Endothelial cell (in vitro differentiated cells): ENCODE data around the gene SFPQ. TPM values are rescaled to one million over a fixed set of nuclear protein-coding genes. Genes with fewer than 3 reads are reported as not detected.

Source experiments
- DNase-seq: peaks from one replicate; pipeline ENCODE4 v3.0.0; 2021; ENCODE audit warnings: low spot score
- H3K27ac Mint-ChIP-seq: one replicate; pipeline ENCODE4 v1.8.0; 2021; ENCODE audit warnings: mixed read lengths, inconsistent platforms; ENCODE audit not compliant: unreplicated experiment
- H3K27me3 Mint-ChIP-seq: one replicate; pipeline ENCODE4 v1.8.0; 2021; ENCODE audit warnings: mild to moderate bottlenecking, moderate library complexity, mixed read lengths, inconsistent platforms; ENCODE audit not compliant: unreplicated experiment
- H3K36me3 Mint-ChIP-seq: one replicate; pipeline ENCODE4 v1.8.0; 2021; ENCODE audit warnings: mild to moderate bottlenecking, low read depth, mixed read lengths, inconsistent platforms; ENCODE audit not compliant: unreplicated experiment
- H3K4me1 Mint-ChIP-seq: one replicate; pipeline ENCODE4 v1.8.0; 2021; ENCODE audit warnings: mild to moderate bottlenecking, mixed read lengths, inconsistent platforms; ENCODE audit not compliant: unreplicated experiment
- H3K4me3 Mint-ChIP-seq: one replicate; pipeline ENCODE4 v1.8.0; 2021; ENCODE audit warnings: mild to moderate bottlenecking, mixed read lengths, inconsistent platforms; ENCODE audit not compliant: unreplicated experiment
- H3K9me3 Mint-ChIP-seq: one replicate; pipeline ENCODE4 v1.8.0; 2021; ENCODE audit warnings: mixed read lengths, inconsistent platforms; ENCODE audit not compliant: unreplicated experiment
- total RNA-seq: library from RNA; stranded (reverse); fragmentation: NEBNext Ultra II Directional; extraction: Animal tissue kit (Norgen Biotek cat#: 25700); gene quantifications from one replicate; pipeline ENCODE4 v1.2.1, GENCODE V29; 2021; ENCODE audit not compliant: unreplicated experiment
- TF ChIP-seq, protein P1 (sequence below): fragments of 200-600 bp; sonication (generic); IDR thresholded peaks from one replicate; pipeline ENCODE4 v1.5.0; 2021; ENCODE audit warnings: antibody characterized with exemption; ENCODE audit not compliant: unreplicated experiment

The SFPQ gene
- total RNA-seq, 1 donor from 2014 or later: 370 TPM

DNA sequence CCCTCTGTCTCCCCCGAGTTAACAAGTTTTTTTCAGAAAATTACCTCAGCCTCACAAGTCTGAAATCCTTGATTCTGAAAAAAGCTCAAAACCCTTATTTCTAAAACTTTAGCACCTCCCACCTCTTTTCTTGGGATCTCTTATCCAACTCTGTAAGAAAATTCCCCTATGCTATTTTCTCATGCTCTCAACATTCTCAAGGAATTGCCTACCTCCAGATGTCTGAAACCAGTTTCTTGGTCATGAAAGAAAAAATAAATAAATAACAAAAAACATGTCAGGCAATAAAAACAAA, 18.1 kb upstream of the SFPQ start:
- TF ChIP-seq, protein P1, sequence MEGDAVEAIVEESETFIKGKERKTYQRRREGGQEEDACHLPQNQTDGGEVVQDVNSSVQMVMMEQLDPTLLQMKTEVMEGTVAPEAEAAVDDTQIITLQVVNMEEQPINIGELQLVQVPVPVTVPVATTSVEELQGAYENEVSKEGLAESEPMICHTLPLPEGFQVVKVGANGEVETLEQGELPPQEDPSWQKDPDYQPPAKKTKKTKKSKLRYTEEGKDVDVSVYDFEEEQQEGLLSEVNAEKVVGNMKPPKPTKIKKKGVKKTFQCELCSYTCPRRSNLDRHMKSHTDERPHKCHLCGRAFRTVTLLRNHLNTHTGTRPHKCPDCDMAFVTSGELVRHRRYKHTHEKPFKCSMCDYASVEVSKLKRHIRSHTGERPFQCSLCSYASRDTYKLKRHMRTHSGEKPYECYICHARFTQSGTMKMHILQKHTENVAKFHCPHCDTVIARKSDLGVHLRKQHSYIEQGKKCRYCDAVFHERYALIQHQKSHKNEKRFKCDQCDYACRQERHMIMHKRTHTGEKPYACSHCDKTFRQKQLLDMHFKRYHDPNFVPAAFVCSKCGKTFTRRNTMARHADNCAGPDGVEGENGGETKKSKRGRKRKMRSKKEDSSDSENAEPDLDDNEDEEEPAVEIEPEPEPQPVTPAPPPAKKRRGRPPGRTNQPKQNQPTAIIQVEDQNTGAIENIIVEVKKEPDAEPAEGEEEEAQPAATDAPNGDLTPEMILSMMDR: no peak
- Mint-ChIP-seq H3K4me1 (no peaks in the 10 kb centered on the region), H3K27ac (no peak overlapping the region), H3K4me3 (no peak overlapping the region), H3K9me3 (no peaks in the 10 kb centered on the region), H3K27me3 (peaks cover 4% of the 10 kb centered on the region), H3K36me3 (no peaks in the 10 kb centered on the region)
- no peak for DNase-seq

DNA sequence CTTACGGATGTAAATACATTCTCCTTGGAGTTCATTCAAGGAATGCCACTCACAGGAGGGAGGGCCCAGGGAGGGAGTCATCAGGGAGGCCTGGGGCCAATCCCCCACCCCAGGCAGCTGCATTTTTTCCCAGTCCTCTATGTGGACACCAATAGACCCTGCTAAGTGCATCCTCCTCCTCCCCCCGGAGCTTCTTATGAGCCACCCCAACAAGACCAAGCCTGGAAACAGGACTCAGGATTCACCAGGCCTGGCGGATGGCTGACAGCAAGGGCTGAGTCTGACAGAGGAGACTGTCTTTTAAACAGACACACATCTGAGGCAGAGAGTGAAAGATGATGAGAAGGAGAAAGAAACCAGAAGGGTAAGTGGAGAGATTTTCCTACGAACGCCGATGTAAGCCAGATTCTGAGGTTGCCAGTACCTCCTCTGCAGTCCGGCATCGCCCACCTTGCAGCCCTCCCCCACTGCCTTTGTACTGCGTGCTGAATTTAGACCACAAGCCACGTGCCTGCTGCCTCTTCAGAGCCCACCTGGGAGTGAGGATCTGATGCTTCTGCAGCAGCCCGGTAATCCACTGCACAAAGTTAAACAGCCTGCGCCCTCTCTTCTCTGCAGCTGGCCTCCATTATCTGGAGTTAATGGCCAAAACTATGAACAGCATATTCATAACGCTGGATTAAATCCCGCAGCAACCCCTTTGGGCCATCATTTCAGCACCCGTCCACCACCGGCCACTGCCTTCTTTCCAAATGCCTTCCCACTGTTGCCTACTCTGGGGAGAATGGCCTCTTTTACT, 17.6 kb upstream of the SFPQ start:
- TF ChIP-seq, protein P1: no peak
- H3K9me3 Mint-ChIP-seq: no peaks in the 10 kb centered on the region
- H3K4me3 Mint-ChIP-seq: no peak overlapping the region
- no peaks in the 10 kb centered on the region for H3K36me3 Mint-ChIP-seq
- H3K27ac Mint-ChIP-seq: no peak overlapping the region
- no peaks in the 10 kb centered on the region for H3K4me1 Mint-ChIP-seq
- peaks cover 4% of the 10 kb centered on the region for H3K27me3 Mint-ChIP-seq
- DNase-seq: no peak

DNA sequence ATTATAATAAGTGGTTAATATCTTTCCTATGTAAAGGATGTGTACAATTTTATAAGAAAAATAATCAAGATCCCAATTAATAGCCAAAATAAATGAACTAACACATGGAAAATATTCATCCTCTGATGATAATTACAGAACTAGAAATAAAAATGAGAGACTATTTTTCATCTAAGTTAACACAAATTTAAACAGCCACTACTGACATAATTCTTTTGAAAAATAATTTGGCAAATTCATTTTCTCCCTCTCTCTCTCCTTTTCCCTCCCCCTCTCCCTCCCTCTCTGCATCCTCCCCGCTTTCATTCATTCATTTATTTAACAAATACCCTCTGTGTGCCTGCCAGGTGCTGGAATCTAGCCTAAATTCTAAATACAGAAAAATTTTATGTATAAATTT, 10.3 kb upstream of the SFPQ start:
- Mint-ChIP-seq H3K36me3 (no peaks in the 10 kb centered on the region), H3K4me1 (peaks cover 2% of the 10 kb centered on the region), H3K27ac (no peak overlapping the region), H3K4me3 (no peak overlapping the region), H3K9me3 (no peaks in the 10 kb centered on the region), H3K27me3 (peaks cover under 1% of the 10 kb centered on the region)
- TF ChIP-seq, protein P1: no peak
- no peak for DNase-seq

DNA sequence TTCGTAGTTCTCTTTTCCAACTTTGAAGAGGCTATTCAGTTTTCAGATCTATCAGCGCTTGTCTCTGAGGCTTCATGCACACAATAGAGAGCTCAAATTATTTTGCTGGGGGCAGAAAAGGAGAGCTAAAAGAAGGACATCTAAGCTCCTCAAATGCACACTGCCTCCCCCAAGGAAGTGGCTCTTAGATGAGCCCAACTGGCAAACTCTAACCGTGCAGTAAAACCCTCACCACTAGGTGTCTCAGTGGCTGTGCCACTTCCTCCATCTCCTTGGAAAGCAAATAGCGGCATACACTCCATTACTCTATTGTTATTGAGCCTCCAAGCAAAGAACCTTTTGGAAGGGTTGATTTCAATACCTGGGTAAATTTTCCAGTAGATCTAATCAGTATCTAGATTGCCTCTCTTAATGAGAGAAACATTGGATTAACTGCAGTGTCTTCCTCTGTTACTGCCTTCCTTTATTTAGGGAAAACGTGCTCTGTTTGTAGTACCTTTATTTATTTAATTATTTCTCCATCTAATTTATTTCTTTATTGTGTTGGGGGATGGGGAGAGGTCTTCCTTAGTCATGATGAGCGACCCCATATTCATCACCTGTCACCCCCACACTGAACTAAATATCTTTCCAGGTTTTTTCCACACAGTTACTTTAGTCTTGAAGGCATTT, 9.2 kb upstream of the SFPQ start:
- no peaks in the 10 kb centered on the region for H3K9me3 Mint-ChIP-seq
- H3K36me3 Mint-ChIP-seq: no peaks in the 10 kb centered on the region
- peak overlapping the region; percentile 68 for H3K27ac Mint-ChIP-seq
- H3K27me3 Mint-ChIP-seq: peaks cover 3% of the 10 kb centered on the region
- peak; percentile 78 for DNase-seq
- TF ChIP-seq, protein P1: peak; percentile 66
- peaks cover 2% of the 10 kb centered on the region for H3K4me1 Mint-ChIP-seq
- H3K4me3 Mint-ChIP-seq: no peak overlapping the region

DNA sequence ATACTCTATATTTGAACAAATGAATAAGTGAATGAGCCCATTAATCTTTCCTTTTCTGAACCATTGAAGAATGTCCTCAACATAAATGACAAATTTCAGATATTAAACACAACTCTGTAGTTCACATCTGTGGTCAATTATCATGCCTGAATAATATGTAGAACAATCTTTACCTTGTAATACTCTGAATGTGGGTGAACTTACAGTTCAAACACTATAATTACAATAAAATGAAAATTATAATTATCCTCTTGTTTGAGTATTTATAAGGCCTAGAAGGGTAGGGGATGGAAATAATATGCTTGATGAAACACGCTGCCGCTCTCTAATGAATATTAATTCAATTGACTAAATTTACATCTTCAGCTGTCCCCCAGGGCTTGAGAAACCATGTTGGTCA, 8.7 kb upstream of the SFPQ start:
- H3K27ac Mint-ChIP-seq: peak overlapping the region; percentile 68
- no peaks in the 10 kb centered on the region for H3K9me3 Mint-ChIP-seq
- DNase-seq: no peak
- peaks cover 7% of the 10 kb centered on the region for H3K4me1 Mint-ChIP-seq
- no peaks in the 10 kb centered on the region for H3K36me3 Mint-ChIP-seq
- H3K4me3 Mint-ChIP-seq: no peak overlapping the region
- TF ChIP-seq, protein P1: no peak
- H3K27me3 Mint-ChIP-seq: peaks cover 3% of the 10 kb centered on the region
